T-cell (primary cell): ENCODE measurements around the gene MAP2K5. TPM values are rescaled to one million over a fixed set of nuclear protein-coding genes. Genes with fewer than 3 reads are reported as not detected.

ENCODE experiments used
- ATAC-seq, 4 experiments: fragments of 200-7000 bp in 3 of 4; fragments of 150-1000 bp in 1 of 4; cut with Tn5 transposase; replicated peaks in 1 of 4; 1 replicate in 3 of 4; 2 replicates in 1 of 4; pipeline ENCODE4 v1.10.0; 2021; ENCODE audit warnings: moderate library complexity in 3 of 4, mild to moderate bottlenecking in 2 of 4, moderate number of reproducible peaks in 1 of 4
- CTCF ChIA-PET, 2 donors: fragments of 300-600 bp; sonication (Branson Sonifier 250); formaldehyde crosslinking; loops; one replicate each; lab custom pipeline; 2022; ENCODE audit warnings: antibody characterized with exemption in 2 of 2; lab: Charles Lee
- POLR2A ChIA-PET, 2 donors: fragments of 300-600 bp; sonication (Branson Sonifier 250); formaldehyde crosslinking; loops; one replicate each; lab custom pipeline; 2022; ENCODE audit warnings: antibody characterized with exemption in 2 of 2; lab: Charles Lee
- DNase-seq, 35 experiments: peaks; one replicate each; pipeline versions ENCODE4 v3.0.0 to v3.0.0-alpha.2; 2013 to 2023
- H3K27ac ChIP-seq: one replicate; pipeline ENCODE4 v1.5.1; 2013; ENCODE audit warnings: low read length
- H3K27me3 ChIP-seq, 2 experiments: replicated peaks in 1 of 2; 1 replicate in 1 of 2; 2 replicates in 1 of 2; pipeline versions ENCODE4 v1.6.1 to v1.7.0; 2013; ENCODE audit warnings: low read length in 1 of 2, mixed read lengths in 1 of 2; ENCODE audit not compliant: control insufficient read depth in 2 of 2, insufficient read depth in 2 of 2; ENCODE audit errors: extremely low read depth in 1 of 2
- H3K36me3 ChIP-seq, 2 donors: 1 replicate in 1 of 2; 2 replicates in 1 of 2; pipeline versions ENCODE4 v1.6.1 to v1.7.0; 2013; ENCODE audit warnings: low read length in 1 of 2; ENCODE audit not compliant: control insufficient read depth in 2 of 2, insufficient read depth in 1 of 2; ENCODE audit errors: extremely low read depth in 1 of 2
- H3K4me1 ChIP-seq, 2 experiments: 1 replicate in 1 of 2; 2 replicates in 1 of 2; pipeline versions ENCODE4 v1.6.1 to v1.7.0; 2013; ENCODE audit warnings: low read length in 2 of 2, mixed read lengths in 1 of 2; ENCODE audit not compliant: insufficient read depth in 2 of 2, control insufficient read depth in 1 of 2; ENCODE audit errors: extremely low read depth in 1 of 2
- H3K4me3 ChIP-seq, 2 donors: 1 replicate in 1 of 2; 2 replicates in 1 of 2; pipeline versions ENCODE4 v1.5.1 to v1.7.0; 2013; ENCODE audit warnings: mild to moderate bottlenecking in 2 of 2, low read length in 1 of 2, moderate library complexity in 1 of 2; ENCODE audit not compliant: control insufficient read depth in 1 of 2; ENCODE audit errors: extremely low read depth in 1 of 2
- H3K9me3 ChIP-seq: 2 replicates; pipeline ENCODE4 v1.7.0; 2013
- H3K27ac Mint-ChIP-seq, 2 donors: one replicate each; pipeline ENCODE4 v1.8.0; 2020 to 2021; ENCODE audit warnings: mild to moderate bottlenecking in 2 of 2, mixed read lengths in 2 of 2
- H3K27me3 Mint-ChIP-seq, 2 donors: one replicate each; pipeline ENCODE4 v1.8.0; 2021 to 2022; ENCODE audit warnings: mixed read lengths in 2 of 2
- H3K36me3 Mint-ChIP-seq: one replicate; pipeline ENCODE4 v1.8.0; 2021; ENCODE audit warnings: mixed read lengths
- H3K4me1 Mint-ChIP-seq, 3 donors: one replicate each; pipeline ENCODE4 v1.8.0; 2020 to 2022; ENCODE audit warnings: mixed read lengths in 3 of 3, mild to moderate bottlenecking in 1 of 3
- H3K4me3 Mint-ChIP-seq, 3 donors: one replicate each; pipeline ENCODE4 v1.8.0; 2020 to 2022; ENCODE audit warnings: mild to moderate bottlenecking in 3 of 3, mixed read lengths in 3 of 3, moderate library complexity in 3 of 3
- H3K9me3 Mint-ChIP-seq, 3 donors: one replicate each; pipeline ENCODE4 v1.8.0; 2020 to 2022; ENCODE audit warnings: mixed read lengths in 3 of 3
- WGBS: methylation state at CpG from one replicate; pipeline ENCODE4 v1.1.5; 2013; ENCODE audit warnings: missing lambda C conversion rate; ENCODE audit not compliant: insufficient coverage; 5-methylcytosine and 5-hydroxymethylcytosine counted together
- total RNA-seq, 35 experiments: library from RNA in 6 of 35; stranded (reverse) in 6 of 35; fragments of 120-200 nt in 1 of 35; gene quantifications; one replicate each; pipeline versions ENCODE4 v1.2.1 to v1.2.4 and lab custom pipeline; 2013 to 2026

MAP2K5 gene
- total RNA-seq, 5 donors from 2014 or later (not counting 1 experiment from before 2014, with no cell fraction given) = 24.5 to 35.5 (median 28.5) TPM

GRCh38 chr15:67505675-67506572 lies 36.6 kb upstream of the MAP2K5 start:
- Mint-ChIP-seq H3K9me3 (no peaks in the 10 kb centered on the region), H3K27ac (no peak overlapping the region), H3K4me1 (no peaks in the 10 kb centered on the region), H3K36me3 (peaks cover 8% of the 10 kb centered on the region), H3K27me3 (no peaks in the 10 kb centered on the region), H3K4me3 (no peak overlapping the region)
- no peaks in the 10 kb centered on the region for H3K4me1 ChIP-seq
- DNase-seq (no peak), ATAC-seq (no peak)
- H3K36me3 ChIP-seq = no peaks in the 10 kb centered on the region
- no peaks in the 10 kb centered on the region for H3K9me3 ChIP-seq
- no peak overlapping the region for H3K4me3 ChIP-seq
- H3K27me3 ChIP-seq = no peaks in the 10 kb centered on the region
- ChIA-PET CTCF (no interaction called here), POLR2A (no interaction called here)
- no peak overlapping the region for H3K27ac ChIP-seq
- no CpG with 5 or more reads among the region's 5 CpGs for WGBS

- Histone ChIP-seq H3K4me3 (no peak overlapping the region), H3K27me3 (no peaks in the 10 kb centered on the region), H3K9me3 (no peaks in the 10 kb centered on the region), H3K4me1 (no peaks in the 10 kb centered on the region), H3K36me3 (no peaks in the 10 kb centered on the region), H3K27ac (no peak overlapping the region)
- Mint-ChIP-seq H3K4me3 (no peak overlapping the region), H3K36me3 (peaks cover 11% of the 10 kb centered on the region), H3K27me3 (no peaks in the 10 kb centered on the region), H3K4me1 (no peaks in the 10 kb centered on the region), H3K27ac (no peak overlapping the region), H3K9me3 (no peaks in the 10 kb centered on the region)
- CTCF ChIA-PET = interaction anchor here in 1 of 2 donors (0.7 kb wide), 1 partner anchor 50 kb away, joined by 6 read pairs; no protein-coding TSS in a partner anchor
- WGBS = 100% methylated on average over 1 of the region's 11 CpGs
- POLR2A ChIA-PET = no interaction called here
- DNase-seq = no peak
- ATAC-seq = no peak
Observed at GRCh38 chr15:67506775-67507747, 35.4 kb upstream of the MAP2K5 start.

DNA sequence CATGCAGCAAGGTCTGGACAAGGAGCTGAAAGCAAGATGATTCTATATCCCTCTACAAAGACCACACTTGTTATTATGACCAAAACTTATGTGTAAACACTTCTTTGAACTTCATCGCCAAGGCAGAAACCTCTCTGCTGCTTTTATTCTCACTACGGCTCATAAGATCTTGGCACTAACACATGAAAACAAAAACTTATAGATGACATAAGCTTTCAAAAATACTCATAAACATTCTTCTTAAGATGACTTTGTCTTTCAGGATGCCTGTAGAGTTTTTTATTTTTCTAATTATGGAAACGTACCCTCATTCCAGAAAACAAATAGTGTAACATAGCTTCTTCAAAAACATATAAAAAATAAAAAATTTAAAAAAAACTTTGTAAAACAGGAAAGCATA lies 34.1 kb upstream of the MAP2K5 start:
- DNase-seq = no peak
- POLR2A ChIA-PET = no interaction called here
- Mint-ChIP-seq H3K9me3 (no peaks in the 10 kb centered on the region), H3K4me3 (no peak overlapping the region), H3K4me1 (no peaks in the 10 kb centered on the region), H3K27ac (no peak overlapping the region), H3K36me3 (peaks cover 21% of the 10 kb centered on the region), H3K27me3 (no peaks in the 10 kb centered on the region)
- CTCF ChIA-PET = no interaction called here
- no peaks in the 10 kb centered on the region for H3K4me1 ChIP-seq
- H3K9me3 ChIP-seq = no peaks in the 10 kb centered on the region
- 100% methylated on average over 1 of the region's 3 CpGs for WGBS
- no peak overlapping the region for H3K27ac ChIP-seq
- ATAC-seq = no peak
- H3K27me3 ChIP-seq = no peaks in the 10 kb centered on the region
- H3K4me3 ChIP-seq = no peak overlapping the region
- H3K36me3 ChIP-seq = no peaks in the 10 kb centered on the region

DNA sequence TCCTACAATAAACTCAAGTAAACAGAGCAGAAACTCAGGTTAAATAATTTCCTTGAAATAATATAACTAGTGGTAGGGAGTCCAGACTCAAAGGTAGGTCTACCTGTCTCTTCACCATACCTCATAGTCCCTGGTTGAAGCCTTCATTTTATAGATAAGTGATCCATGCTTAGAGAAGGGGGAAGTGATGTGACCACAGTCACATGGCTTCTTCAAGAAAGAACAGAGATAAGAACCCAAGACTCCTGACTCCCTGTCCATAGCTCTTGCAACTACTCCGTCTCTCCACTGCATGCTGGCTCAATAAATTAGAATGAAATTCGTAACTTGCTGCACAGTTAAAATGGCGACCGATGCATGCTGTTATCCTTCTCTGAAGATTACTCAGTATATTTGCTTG lies 32.6 kb upstream of the MAP2K5 start:
- POLR2A ChIA-PET = no interaction called here
- H3K36me3 Mint-ChIP-seq = peaks cover 31% of the 10 kb centered on the region

DNA sequence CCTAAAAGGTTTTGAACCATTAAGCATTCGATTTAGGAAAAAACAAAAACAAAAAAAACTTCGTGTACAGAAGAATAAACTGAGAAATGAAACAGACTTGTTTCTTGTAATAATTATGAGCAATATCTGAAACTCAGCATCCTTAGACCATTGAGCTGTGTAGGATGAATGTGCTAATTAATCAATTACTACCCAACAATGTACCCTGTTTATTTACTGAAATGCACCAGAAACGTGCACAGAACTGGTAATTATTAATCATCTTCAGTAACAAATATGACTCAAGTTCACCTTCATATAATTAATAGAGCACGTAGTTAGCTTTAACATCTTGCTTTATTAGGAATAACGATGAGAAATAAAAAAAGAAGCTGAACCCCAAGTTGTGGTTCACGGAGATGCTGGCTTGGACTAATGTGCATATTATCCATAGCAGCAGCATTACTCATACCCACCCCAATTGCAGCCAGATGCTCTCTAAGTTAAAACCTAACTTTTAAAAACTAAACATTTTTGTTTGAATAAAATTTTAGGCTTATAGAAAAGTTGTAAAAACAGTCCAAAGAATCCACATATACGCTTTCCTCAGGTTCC lies 31.8 kb upstream of the MAP2K5 start:
- H3K27ac ChIP-seq = no peak overlapping the region
- no peaks in the 10 kb centered on the region for H3K4me1 Mint-ChIP-seq
- H3K4me1 ChIP-seq = no peaks in the 10 kb centered on the region
- no peak overlapping the region for H3K4me3 ChIP-seq
- H3K4me3 Mint-ChIP-seq = no peak overlapping the region
- H3K9me3 Mint-ChIP-seq = no peaks in the 10 kb centered on the region
- ChIA-PET CTCF (no interaction called here), POLR2A (interaction anchor here in 1 of 2 donors (0.5 kb wide), 1 partner anchor 1124 kb away, joined by 8 read pairs; the partner anchor contains the start of gene MAP2K1)
- no peaks in the 10 kb centered on the region for H3K9me3 ChIP-seq
- WGBS = no CpG with 5 or more reads among the region's 7 CpGs
- H3K36me3 ChIP-seq = no peaks in the 10 kb centered on the region
- no peak for ATAC-seq
- no peak overlapping the region for H3K27ac Mint-ChIP-seq
- no peak for DNase-seq
- H3K27me3 ChIP-seq = no peaks in the 10 kb centered on the region
- peaks cover 35% of the 10 kb centered on the region for H3K36me3 Mint-ChIP-seq
- no peaks in the 10 kb centered on the region for H3K27me3 Mint-ChIP-seq

More for the DNA sequence above, 32.6 kb upstream of the MAP2K5 start:
- H3K27me3 ChIP-seq = no peaks in the 10 kb centered on the region
- H3K9me3 Mint-ChIP-seq = no peaks in the 10 kb centered on the region
- ATAC-seq (no peak), DNase-seq (no peak)
- H3K9me3 ChIP-seq = no peaks in the 10 kb centered on the region
- CTCF ChIA-PET = no interaction called here
- no peak overlapping the region for H3K27ac ChIP-seq
- no peaks in the 10 kb centered on the region for H3K36me3 ChIP-seq
- H3K4me1 Mint-ChIP-seq = no peaks in the 10 kb centered on the region
- 94% methylated on average over 4 of the region's 4 CpGs for WGBS
- H3K4me3 ChIP-seq = no peak overlapping the region
- H3K27ac Mint-ChIP-seq = no peak overlapping the region
- H3K4me3 Mint-ChIP-seq = no peak overlapping the region
- H3K27me3 Mint-ChIP-seq = no peaks in the 10 kb centered on the region
- no peaks in the 10 kb centered on the region for H3K4me1 ChIP-seq

GRCh38 chr15:67511606-67512005 lies 30.9 kb upstream of the MAP2K5 start:
- Histone ChIP-seq H3K36me3 (no peaks in the 10 kb centered on the region), H3K27me3 (no peaks in the 10 kb centered on the region), H3K27ac (no peak overlapping the region), H3K9me3 (no peaks in the 10 kb centered on the region), H3K4me3 (no peak overlapping the region), H3K4me1 (no peaks in the 10 kb centered on the region)
- H3K4me1 Mint-ChIP-seq = no peaks in the 10 kb centered on the region
- ChIA-PET POLR2A (no interaction called here), CTCF (no interaction called here)
- WGBS = no CpG with 5 or more reads among the region's 3 CpGs
- no peak overlapping the region for H3K4me3 Mint-ChIP-seq
- peaks cover 35% of the 10 kb centered on the region for H3K36me3 Mint-ChIP-seq
- H3K9me3 Mint-ChIP-seq = no peaks in the 10 kb centered on the region
- no peak overlapping the region for H3K27ac Mint-ChIP-seq
- DNase-seq (no peak), ATAC-seq (no peak)
- no peaks in the 10 kb centered on the region for H3K27me3 Mint-ChIP-seq
